Epithelial cell of proximal tubule (primary cell): ENCODE results near the gene RYR2. TPM values are rescaled to one million over a fixed set of nuclear protein-coding genes. Genes with fewer than 3 reads are reported as not detected.
A peak's percentile ranks its signal among the peaks of the same experiment; 100 is the strongest.

Experiments used
- DNase-seq: peaks from one replicate; pipeline ENCODE4 v3.0.0-alpha.2; 2011; ENCODE audit warnings: low read depth
- H3K4me3 ChIP-seq: 2 replicates; pipeline ENCODE4 v1.5.1; 2011; ENCODE audit warnings: low read depth, mild to moderate bottlenecking, low read length
- total RNA-seq: library from RNA; depleted of rRNA; stranded (reverse); fragments of >200 nt; gene quantifications from 2 replicates; pipeline ENCODE4 v1.2.3, GENCODE V29; 2015
- TF ChIP-seq, protein P1 (sequence below): conservative IDR thresholded peaks from 2 replicates; pipeline ENCODE4 v1.5.1; 2012; ENCODE audit warnings: low read depth, mild to moderate bottlenecking, low read length

Gene RYR2
- total RNA-seq, 1 donor from 2014 or later: 0.63 TPM

DNA sequence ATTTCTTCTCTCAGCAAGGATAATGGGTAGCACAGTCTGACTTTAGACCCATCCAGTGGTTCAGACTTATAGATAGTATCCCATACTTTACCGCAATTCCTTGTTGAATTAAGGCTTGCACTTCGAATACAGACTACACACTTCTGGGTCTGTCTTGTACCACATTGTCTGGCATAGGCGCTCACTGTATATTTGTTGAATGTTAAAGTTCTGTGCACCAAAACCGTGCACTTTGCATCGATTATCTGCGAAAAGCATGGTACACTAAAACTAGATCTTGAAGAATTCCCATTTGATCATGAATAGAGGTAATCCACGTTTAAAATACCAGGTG lies 556 bp upstream of the RYR2 start:
- H3K4me3 ChIP-seq: no peak overlapping the region
- TF ChIP-seq, protein P1, sequence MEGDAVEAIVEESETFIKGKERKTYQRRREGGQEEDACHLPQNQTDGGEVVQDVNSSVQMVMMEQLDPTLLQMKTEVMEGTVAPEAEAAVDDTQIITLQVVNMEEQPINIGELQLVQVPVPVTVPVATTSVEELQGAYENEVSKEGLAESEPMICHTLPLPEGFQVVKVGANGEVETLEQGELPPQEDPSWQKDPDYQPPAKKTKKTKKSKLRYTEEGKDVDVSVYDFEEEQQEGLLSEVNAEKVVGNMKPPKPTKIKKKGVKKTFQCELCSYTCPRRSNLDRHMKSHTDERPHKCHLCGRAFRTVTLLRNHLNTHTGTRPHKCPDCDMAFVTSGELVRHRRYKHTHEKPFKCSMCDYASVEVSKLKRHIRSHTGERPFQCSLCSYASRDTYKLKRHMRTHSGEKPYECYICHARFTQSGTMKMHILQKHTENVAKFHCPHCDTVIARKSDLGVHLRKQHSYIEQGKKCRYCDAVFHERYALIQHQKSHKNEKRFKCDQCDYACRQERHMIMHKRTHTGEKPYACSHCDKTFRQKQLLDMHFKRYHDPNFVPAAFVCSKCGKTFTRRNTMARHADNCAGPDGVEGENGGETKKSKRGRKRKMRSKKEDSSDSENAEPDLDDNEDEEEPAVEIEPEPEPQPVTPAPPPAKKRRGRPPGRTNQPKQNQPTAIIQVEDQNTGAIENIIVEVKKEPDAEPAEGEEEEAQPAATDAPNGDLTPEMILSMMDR: no peak
- no peak for DNase-seq

DNA sequence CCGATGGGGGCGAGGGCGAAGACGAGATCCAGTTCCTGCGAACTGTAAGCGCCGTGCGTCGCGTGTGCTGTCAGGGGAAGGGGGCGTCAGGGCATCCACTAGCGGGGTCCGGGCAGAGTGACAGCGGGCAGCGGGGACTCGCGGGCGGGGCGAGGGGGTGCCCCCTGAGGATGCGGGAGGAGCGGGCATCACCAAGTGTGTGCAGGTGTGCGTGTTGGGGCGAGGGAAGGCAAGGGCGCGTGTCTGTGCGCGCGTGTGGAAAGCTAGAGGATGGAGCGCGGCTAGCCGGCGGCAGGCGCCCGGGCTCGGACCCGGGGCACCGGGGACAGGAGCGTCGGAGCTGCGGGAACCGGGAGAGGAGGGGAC lies 525 bp downstream of the RYR2 start:
- H3K4me3 ChIP-seq: no peak overlapping the region
- TF ChIP-seq, protein P1: no peak
- no peak for DNase-seq

DNA sequence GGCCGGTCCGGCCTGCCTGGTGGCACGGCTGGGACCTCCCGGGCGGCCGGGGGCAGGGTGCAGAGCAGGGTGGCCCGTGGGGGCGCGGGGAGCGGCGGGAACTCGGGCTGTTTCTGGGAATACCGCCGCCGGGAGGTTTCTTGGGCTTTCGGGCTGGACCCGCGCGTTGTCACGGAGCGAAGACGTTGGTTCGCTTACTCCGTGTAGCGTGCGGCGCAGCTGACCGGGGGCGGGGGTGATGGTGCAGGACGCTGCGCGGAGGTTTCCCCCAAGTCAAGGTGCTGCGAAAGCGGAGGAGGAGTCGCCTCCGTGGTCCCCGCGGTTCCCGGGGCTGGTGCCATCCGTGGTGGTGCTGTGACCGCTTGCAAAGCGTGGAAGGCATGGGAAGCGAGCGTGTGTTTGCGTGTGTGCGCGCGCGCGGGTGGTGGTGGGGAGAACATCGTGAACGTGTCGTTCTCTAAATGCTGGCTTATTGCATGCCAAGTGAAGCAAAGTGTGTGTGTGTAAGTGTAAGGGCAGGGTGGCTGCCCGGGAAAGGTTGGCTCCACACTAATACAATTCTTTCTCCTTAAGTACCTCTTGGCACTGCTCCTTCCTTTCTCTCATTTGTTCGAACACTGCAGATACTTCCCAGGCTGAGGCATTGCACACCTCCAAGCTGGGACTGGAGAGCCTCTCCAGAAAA lies 1.1 kb downstream of the RYR2 start:
- peak overlapping the region; percentile 6 for H3K4me3 ChIP-seq
- no peak for DNase-seq
- TF ChIP-seq, protein P1: no peak

DNA sequence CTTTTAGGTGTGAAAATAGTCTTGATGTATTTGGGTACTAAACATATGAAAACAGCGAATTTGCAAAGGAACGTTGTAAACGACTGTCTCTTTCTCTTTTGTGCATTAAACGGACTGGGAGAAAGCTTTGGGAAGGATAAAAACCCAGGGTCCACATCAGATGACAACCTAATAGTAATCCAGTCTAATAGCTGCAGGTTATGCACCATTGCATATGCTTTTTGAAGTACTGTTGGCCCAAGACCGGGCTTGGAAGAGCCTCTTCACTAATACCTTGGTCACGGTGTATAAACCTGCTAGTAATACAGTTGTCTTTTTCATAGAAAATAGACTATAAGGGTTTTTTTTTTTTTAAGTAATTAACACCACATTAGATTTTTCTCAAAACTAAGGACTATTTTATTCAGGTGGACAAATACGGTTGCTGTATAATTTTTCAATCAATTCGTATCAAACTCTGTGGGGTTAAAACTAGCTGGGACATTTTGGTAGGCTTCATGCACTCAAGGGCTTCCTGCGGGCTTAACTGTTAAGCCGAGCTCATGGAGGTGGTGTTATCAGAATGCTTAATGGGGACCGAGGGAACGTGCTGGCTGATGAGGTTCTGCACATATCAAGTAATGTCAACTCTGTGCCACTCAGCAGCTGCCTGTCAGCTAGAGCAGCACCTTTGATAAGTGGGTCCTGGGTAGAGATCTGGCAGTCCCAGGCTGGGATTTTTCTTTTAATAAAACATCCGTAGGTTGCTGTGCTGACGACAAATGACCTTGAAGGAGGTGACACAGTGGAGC lies 2.1 kb downstream of the RYR2 start:
- no peak for DNase-seq
- TF ChIP-seq, protein P1: no peak
- no peak overlapping the region for H3K4me3 ChIP-seq

DNA sequence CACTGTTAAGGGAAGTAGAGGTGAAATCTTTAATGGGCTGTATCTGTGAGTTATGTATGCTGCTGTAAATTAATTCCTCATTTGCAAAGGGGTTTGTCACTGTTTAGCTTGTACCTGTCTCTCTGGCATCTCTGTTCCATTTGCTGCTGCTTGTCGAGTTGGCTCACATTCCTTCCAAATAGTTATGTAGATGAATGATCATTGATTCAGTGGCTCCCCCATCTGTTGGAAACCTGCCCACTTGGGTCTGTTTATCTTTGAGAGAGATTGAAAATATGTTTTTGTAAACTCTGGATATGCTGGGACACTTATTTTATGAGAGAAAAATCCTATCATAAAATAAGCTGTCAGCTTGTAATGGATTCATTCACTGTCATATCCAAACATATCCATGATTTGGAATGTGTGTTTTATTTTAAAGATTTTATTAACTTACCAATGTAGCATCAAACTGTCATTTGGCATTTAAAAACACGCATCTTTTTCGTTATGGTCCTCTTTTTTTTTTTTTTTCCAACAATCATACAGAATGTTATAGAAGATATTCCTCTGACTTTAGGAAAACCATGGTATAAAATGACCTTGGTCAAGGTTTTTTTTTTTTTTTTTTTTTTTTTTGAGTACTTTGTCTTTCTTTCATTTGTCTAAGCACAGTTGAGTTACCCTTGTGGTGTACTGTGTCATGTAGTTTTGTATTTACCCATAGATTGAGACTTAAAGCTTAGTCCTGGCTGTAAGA lies 3.5 kb downstream of the RYR2 start:
- H3K4me3 ChIP-seq: no peak overlapping the region
- TF ChIP-seq, protein P1: peak; percentile 24
- DNase-seq: no peak

DNA sequence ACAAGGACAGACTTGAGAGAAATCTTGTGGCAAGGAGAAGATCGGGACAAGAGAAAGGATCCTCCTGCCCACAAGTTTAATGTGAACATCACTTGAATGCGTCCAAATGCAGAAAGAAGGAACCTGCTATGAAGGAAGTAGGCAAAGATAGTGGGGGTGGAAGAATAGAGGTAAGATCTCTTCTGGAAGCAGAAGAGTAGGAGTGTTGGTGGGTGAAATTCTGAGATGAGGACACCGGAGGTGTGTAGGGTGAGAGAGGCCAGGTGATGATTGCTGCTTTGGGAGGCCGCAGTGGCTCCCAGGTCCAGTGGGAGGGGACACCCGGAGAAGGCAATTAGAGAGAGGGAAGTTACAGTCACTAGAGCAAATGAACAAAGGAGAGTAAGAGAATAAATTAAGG lies 6.8 kb downstream of the RYR2 start:
- DNase-seq: no peak
- no peak overlapping the region for H3K4me3 ChIP-seq
- TF ChIP-seq, protein P1: no peak
